CD4-positive, alpha-beta T cell treated with Interleukin-17A for 1 hour (primary cell): Measurements from ENCODE around the gene CNTNAP2.

Source experiments
- DNase-seq: peaks from one replicate; pipeline ENCODE4 v3.0.0-alpha.2; 2020

Gene CNTNAP2

GRCh38 chr7:147912946-147913638 is 1796.5 kb downstream of the CNTNAP2 start:
- DNase-seq, result no peak

DNA sequence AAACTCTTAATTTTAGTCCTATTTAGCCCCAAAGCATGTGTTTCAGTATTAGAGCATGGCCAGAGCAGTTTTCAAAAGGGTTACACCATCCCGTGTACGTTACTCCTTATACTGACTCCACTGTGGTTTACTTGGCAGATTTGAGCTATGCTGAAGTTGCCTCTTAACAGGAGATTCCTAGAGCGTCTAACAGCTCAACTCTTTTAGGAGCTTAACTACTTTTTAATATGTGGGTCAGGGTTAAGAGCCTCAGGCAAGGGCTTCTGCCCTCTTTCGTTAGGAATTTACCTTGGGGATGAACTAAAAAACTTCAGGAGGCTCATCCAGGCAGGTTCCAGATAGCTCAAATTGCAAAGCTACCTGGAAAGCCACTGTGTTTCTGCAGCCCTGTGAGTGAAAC is 1799.2 kb downstream of the CNTNAP2 start:
- no peak for DNase-seq

- DNase-seq, result no peak
These were observed 1800.0 kb downstream of the CNTNAP2 start for GRCh38 chr7:147916573-147916972.

DNA sequence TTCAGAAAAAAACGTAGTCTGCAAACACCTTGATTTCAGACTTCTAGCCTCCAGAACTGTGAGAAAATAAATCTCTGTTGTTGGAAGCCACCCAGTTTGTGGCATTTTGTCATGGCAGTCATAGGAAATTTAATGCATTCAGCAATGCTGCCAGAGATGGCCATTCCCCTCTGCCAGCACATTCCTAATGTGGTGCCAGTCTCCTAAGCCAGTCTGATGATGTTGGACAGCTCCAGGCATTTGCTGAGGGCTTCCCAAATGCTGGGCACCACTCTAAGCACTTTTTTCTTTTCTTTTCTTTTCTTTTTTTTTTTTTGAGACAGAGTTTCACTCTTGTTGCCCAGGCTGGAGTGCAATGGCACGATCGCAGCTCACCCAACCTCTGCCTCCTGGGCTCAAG is 1807.2 kb downstream of the CNTNAP2 start:
- DNase-seq, result no peak

DNA sequence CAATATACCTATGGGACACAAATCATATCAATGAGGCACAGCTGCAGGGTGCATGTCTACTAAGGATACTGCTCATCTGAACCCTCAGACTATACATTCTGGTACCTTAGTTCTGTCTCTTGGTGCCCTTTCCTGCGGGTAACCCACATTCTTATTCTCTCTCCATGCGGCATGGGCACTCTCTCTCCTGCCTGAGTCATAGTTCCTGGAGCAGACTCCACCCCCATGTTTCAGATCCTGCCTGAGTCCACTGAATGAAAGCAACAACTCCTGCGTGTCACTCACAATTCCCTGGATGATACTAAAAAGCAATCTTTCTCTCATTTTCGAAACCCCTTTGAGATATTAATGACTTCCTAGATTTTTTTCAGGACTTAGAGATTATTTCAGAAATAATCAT is 1820.8 kb downstream of the CNTNAP2 start:
- no peak for DNase-seq

DNA sequence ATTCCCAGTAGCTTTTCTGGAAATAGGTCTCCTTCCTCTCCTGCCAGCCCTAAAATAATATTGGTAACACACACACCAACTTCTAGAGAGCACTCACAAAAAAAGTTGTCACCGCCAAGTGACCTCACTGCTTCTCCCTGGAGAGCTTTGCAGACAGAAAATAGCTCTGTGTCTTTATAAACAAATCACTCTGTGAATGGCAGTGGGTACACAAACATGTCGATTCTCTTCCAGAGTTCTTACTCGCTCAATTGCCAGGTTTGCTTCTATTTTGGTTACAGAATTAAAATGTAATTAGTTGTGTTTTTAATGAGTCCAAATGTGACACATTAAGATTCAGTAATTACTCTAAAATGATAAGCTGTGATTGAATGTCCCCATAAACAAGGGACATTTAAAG is 1824.8 kb downstream of the CNTNAP2 start:
- DNase-seq, result no peak

GRCh38 chr7:147944321-147944720 is 1827.7 kb downstream of the CNTNAP2 start:
- DNase-seq, result no peak

- no peak for DNase-seq
These were observed 1836.3 kb downstream of the CNTNAP2 start for GRCh38 chr7:147952918-147953317.

GRCh38 chr7:147968046-147968610 is 1851.5 kb downstream of the CNTNAP2 start:
- DNase-seq, result no peak

GRCh38 chr7:147971606-147972110 is 1855.1 kb downstream of the CNTNAP2 start:
- no peak for DNase-seq

- DNase-seq, result no peak
These were observed 1861.6 kb downstream of the CNTNAP2 start for GRCh38 chr7:147978201-147978600.

DNA sequence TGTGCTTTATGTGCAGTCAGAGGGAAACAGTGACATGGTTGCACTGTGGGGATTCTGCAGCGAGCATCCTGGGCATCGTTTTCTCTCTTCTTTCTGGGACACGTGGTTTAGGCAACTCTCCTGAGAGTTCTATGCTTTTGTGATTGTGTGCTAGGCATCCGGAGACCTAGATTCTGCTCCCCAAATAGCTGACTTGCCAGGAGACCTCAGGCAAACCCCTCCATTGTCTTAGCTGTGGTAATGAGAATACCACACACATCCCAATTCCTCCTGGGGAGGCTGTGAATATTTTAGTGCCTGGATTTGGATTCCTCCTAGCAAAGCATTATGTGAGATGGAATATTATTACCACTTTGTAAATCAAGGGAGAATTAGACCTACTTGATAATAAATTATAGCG is 1862.0 kb downstream of the CNTNAP2 start:
- no peak for DNase-seq

DNA sequence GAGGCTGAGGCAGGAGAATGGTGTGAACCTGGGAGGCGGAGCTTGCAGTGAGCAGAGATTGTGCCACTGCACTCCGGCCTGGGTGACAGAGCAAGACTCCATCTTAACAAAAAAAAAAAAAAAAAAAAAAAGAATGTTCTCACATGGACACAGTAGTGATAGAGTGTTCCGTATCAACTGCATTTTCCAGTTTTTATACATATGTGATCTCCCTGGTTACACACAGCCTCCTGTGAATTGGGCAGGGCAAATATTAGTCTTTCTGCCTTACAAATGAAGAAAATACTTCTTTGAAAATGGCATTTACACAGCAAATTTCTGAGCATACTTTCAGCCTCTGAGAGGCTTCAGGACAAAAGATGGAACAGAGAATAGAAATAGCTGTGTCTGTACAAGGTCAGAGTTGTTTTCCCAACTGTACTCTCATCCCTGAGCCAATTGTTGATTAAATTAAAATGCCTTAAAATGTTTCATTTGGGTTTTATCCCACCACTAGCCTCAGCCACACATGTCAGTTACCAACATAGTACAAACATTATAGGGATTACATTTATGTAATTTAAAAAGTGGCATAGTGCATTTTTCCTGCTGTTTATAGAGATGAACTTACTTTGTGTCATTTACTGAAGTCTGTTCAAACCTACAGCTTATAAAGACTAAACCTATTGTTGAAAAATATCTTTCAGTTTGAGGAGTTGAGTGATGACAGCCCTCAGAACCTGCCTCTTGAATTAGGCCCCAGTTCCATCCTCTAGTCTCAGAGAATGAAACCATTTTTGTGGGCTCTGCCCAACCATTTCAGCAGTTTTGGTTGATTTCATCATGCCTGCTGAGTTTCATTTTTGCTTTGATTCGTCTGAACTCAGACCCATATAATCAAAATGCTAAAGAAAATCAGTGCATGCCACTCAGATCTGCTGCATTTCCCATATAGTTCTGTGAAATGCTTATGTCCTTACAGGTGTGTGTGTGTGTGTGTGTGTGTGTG is 1864.5 kb downstream of the CNTNAP2 start:
- DNase-seq, result no peak

DNA sequence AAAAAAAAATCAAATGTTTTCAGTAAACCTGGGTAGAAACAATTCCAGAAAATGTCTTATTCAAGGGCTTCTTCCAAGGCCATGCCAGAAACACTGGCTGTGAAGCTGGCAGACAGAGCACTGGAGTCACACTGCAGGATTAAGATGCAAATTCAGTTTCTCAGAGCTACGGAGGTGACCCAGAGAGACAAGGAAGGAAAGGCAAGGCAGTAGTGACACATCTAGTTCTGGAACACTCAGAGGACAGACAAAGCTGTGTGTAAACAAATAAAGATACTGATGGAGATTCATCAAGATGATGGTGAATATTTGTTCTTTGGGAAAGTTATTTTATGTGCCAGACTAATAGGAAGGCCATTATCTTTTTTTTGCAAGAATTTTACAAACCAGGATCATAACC is 1865.7 kb downstream of the CNTNAP2 start:
- no peak for DNase-seq

GRCh38 chr7:147984265-147984664 is 1867.7 kb downstream of the CNTNAP2 start:
- no peak for DNase-seq

- DNase-seq, result no peak
These were observed 1873.5 kb downstream of the CNTNAP2 start for GRCh38 chr7:147990079-147990478.

- DNase-seq, result no peak
These were observed 1874.3 kb downstream of the CNTNAP2 start for GRCh38 chr7:147990942-147991341.

- DNase-seq, result no peak
These were observed 1876.1 kb downstream of the CNTNAP2 start for GRCh38 chr7:147992698-147993097.

DNA sequence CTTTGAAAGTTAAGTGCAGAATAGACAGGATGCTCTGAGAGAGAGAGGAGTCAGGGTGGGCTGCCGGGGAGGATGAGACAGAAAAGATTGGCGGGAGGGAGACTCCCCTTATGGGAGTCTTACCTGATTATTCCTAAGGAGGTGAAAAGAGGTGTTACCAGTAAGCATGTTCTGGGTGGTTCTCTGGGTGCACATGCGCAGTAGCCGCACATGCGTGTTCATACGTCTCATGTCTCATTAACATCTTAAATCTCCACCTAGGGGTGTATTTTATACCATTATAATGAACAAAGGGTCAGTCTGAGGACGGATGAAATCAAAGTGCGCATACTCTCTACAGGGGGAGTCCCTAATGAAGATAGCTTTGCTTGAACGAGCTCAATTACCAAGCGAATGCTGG is 1881.0 kb downstream of the CNTNAP2 start:
- no peak for DNase-seq

GRCh38 chr7:147999962-148000361 is 1883.4 kb downstream of the CNTNAP2 start:
- no peak for DNase-seq

DNA sequence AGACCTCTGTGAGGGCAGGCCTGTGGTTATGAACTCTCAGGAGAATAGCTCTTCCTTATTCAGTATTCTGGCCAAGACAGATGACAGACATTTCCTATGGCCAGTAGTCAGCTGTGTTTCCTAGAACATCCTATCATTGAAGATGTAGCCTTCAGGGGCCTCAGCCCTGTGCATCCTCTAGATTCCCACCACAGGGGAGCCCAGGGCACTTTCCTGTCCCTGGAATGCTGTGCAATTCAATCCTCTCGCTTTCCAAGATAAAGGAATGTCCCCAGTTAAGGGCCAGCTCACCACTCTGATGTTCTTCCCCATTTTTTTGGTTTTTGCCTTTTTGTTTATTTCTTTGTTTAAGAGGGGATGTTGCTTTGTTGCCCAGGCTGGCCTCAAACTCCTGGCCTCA is 1895.2 kb downstream of the CNTNAP2 start:
- DNase-seq, result no peak

GRCh38 chr7:148014001-148014400 is 1897.4 kb downstream of the CNTNAP2 start:
- no peak for DNase-seq

- DNase-seq, result no peak
These were observed 1897.9 kb downstream of the CNTNAP2 start for GRCh38 chr7:148014541-148014940.

DNA sequence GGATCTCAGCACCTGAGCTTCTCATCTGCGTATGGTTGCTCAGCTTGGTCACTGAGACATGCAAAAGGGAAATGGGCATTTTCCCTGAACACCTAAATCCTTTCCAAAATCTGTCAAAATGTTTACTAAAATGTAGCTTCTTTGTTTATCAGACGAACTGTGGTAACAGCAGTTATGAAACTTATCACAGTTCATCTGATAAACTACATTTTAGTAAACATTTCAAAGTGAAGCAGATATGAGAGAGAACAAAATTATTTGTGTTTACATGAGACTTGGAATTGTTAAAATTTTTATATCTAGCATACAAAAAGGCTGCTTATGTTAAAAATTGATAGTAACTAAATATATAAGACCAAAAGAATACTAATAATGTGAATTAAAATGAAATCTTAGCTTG is 1900.5 kb downstream of the CNTNAP2 start:
- no peak for DNase-seq
